Measurements from ENCODE around the gene CSNK1G1.

- TF ChIP-seq PBX3 (IDR thresholded peaks at IDR 0.05): no peak
- TF ChIP-seq CTCF (IDR thresholded peaks at IDR 0.05): no peak
- no peak for TF ChIP-seq YY1 (IDR thresholded peaks at IDR 0.05; ENCODE audit: low read depth)
- TF ChIP-seq CHD2 (IDR thresholded peaks at IDR 0.05; ENCODE audit: low read length, partially characterized antibody): no peak
- no peak for TF ChIP-seq RXRA (IDR thresholded peaks at IDR 0.05; ENCODE audit: borderline replicate concordance, low read depth)
- no peak for TF ChIP-seq EP300 (IDR thresholded peaks at IDR 0.05; ENCODE audit: borderline replicate concordance in 1 of 2, low read depth in 1 of 2, low read length in 1 of 2)
- no peak for TF ChIP-seq MAX (IDR thresholded peaks at IDR 0.05; ENCODE audit: low read depth)
- no peak for TF ChIP-seq IRF3 (IDR thresholded peaks at IDR 0.05; ENCODE audit: low read depth, low read length)
- no peak for TF ChIP-seq RCOR1 (IDR thresholded peaks at IDR 0.05; ENCODE audit: low read length)
- TF ChIP-seq NFIC (IDR thresholded peaks at IDR 0.05; ENCODE audit: borderline replicate concordance): no peak
- no peak for TF ChIP-seq FOXJ3 (CRISPR knock-in tag; IDR thresholded peaks at IDR 0.05)
These were observed 233.5 kb downstream of the CSNK1G1 start for GRCh38 chr15:64122444-64122843.

All from SK-N-SH (cell line).